ENCODE results near the gene SLC28A2.

Gene SLC28A2

DNA sequence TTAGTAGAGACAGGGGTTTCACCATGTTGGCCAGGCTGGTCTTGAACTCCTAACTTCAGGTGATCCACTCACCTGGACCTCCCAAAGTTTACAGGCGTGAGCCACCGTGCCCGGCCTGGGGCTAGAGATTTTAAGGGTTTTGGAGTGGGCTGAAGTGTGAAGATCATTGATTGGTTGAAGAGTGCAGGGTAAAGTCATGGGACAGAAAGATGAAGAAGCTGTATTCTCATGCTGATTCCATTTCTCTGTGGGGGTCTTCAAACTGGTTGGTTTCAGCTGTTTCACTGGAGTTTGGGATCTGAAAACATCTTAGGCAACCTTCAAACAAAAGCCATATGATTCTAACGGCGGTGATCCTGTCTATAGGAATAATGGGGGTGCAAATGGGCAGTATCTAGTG, 74.2 kb downstream of the SLC28A2 start:
- DNase-seq (ENCODE audit: low read depth in 2 of 2) = no peak

GRCh38 chr15:45326741-45327140, 74.7 kb downstream of the SLC28A2 start:
- DNase-seq (ENCODE audit: low read depth in 2 of 2) = no peak

All from stimulated activated CD8-positive, alpha-beta memory T cell treated with anti-CD3 and anti-CD28 coated beads, Interleukin-2, amount 100 ng/mL, for 1 hour (primary cell).